Cardiac septum (tissue), 1 donor: ENCODE measurements around the gene DSP. TPM values are rescaled to one million over a fixed set of nuclear protein-coding genes. Genes with fewer than 3 reads are reported as not detected.

Experiments used
- DNase-seq: peaks from one replicate; pipeline ENCODE4 v3.0.0-alpha.2; 2020; ENCODE audit warnings: low spot score
- intact Hi-C: fragments of 100-400 bp; cut with DNase I; formaldehyde crosslinking; loops from one replicate; pipeline ENCODE4 v1.14.0; 2022
- total RNA-seq: library from RNA; stranded (reverse); fragmentation: NEBNext Ultra II Directional; extraction: Animal tissue kit (Norgen Biotek cat#: 25700); gene quantifications from one replicate; pipeline ENCODE4 v1.2.1, GENCODE V29; 2021
- donor health status: DM: no; HTN: no; CAD: no.

The DSP gene
- total RNA-seq, 1 donor from 2014 or later, result 241 TPM

- intact Hi-C loops, result no loop called here
- no peak for DNase-seq
These were observed 9.2 kb upstream of the DSP start for GRCh38 chr6:7532232-7532631.

GRCh38 chr6:7532821-7533220 is 8.7 kb upstream of the DSP start:
- no peak for DNase-seq
- intact Hi-C loops, result no loop called here

GRCh38 chr6:7534192-7534591 is 7.3 kb upstream of the DSP start:
- DNase-seq, result no peak
- intact Hi-C loops, result no loop called here

- DNase-seq, result no peak
- intact Hi-C loops, result no loop called here
These were observed 6.0 kb upstream of the DSP start for GRCh38 chr6:7535498-7535897.

- intact Hi-C loops, result no loop called here
- DNase-seq, result no peak
These were observed 3.8 kb upstream of the DSP start for GRCh38 chr6:7537565-7538174.

- intact Hi-C loops, result no loop called here
- no peak for DNase-seq
These were observed 3.0 kb upstream of the DSP start for GRCh38 chr6:7538484-7538883.

- intact Hi-C loops, result loop anchor here (5.0 to 10.0 kb wide), 2 partner anchors 73 to 116 kb away; no protein-coding TSS in a partner anchor
- DNase-seq, result no peak
These were observed 876 bp upstream of the DSP start for GRCh38 chr6:7540595-7540994.

- intact Hi-C loops, result loop anchor here (5.0 to 10.0 kb wide), 2 partner anchors 75 to 117 kb away; no protein-coding TSS in a partner anchor
- DNase-seq, result no peak
These were observed 798 bp downstream of the DSP start for GRCh38 chr6:7542065-7542873.

- intact Hi-C loops, result loop anchor here (5.0 to 10.0 kb wide), 2 partner anchors 76 to 118 kb away; no protein-coding TSS in a partner anchor
- DNase-seq, result peak; percentile 85
These were observed 1.6 kb downstream of the DSP start for GRCh38 chr6:7542874-7543624.

- DNase-seq, result no peak
- intact Hi-C loops, result loop anchor here (2.0 to 10.0 kb wide), 3 partner anchors 49 to 119 kb away; no protein-coding TSS in a partner anchor
These were observed 2.4 kb downstream of the DSP start for GRCh38 chr6:7543789-7544424.

GRCh38 chr6:7544597-7544996 is 3.1 kb downstream of the DSP start:
- intact Hi-C loops, result loop anchor here (2.0 to 10.0 kb wide), 3 partner anchors 48 to 120 kb away; no protein-coding TSS in a partner anchor
- DNase-seq, result no peak

GRCh38 chr6:7545316-7546019 is 4.0 kb downstream of the DSP start:
- intact Hi-C loops, result loop anchor here (2.0 to 10.0 kb wide), 2 partner anchors 47 to 121 kb away; no protein-coding TSS in a partner anchor
- no peak for DNase-seq

- no peak for DNase-seq
- intact Hi-C loops, result loop anchor here (10.0 kb wide), 1 partner anchor 121 kb away; no protein-coding TSS in a partner anchor
These were observed 4.5 kb downstream of the DSP start for GRCh38 chr6:7546020-7546369.

- no peak for DNase-seq
- intact Hi-C loops, result loop anchor here (10.0 kb wide), 1 partner anchor 122 kb away; no protein-coding TSS in a partner anchor
These were observed 4.9 kb downstream of the DSP start for GRCh38 chr6:7546383-7546782.

GRCh38 chr6:7546896-7547295 is 5.4 kb downstream of the DSP start:
- DNase-seq, result no peak
- intact Hi-C loops, result loop anchor here (10.0 kb wide), 1 partner anchor 122 kb away; no protein-coding TSS in a partner anchor

GRCh38 chr6:7547315-7547714 is 5.8 kb downstream of the DSP start:
- intact Hi-C loops, result loop anchor here (10.0 kb wide), 1 partner anchor 123 kb away; no protein-coding TSS in a partner anchor
- no peak for DNase-seq

GRCh38 chr6:7550433-7550801 is 8.9 kb downstream of the DSP start:
- DNase-seq, result no peak
- intact Hi-C loops, result no loop called here

GRCh38 chr6:7554533-7555275 is 13.2 kb downstream of the DSP start:
- intact Hi-C loops, result no loop called here
- no peak for DNase-seq
